Keratinocyte (primary cell): ENCODE results near the gene REXO1.

Experiments used
- EZH2 ChIP-seq: IDR thresholded peaks from one replicate; pipeline ENCODE4 v1.6.1; 2012; ENCODE audit warnings: inconsistent platforms, mild to moderate bottlenecking, low read length, moderate library complexity
- TF ChIP-seq, protein P1 (sequence below), 3 experiments: IDR thresholded peaks in 1 of 3; conservative IDR thresholded peaks in 1 of 3; optimal IDR thresholded peaks in 1 of 3; 2 replicates in 2 of 3; 3 replicates in 1 of 3; pipeline versions ENCODE3 to v1.5.1; 2011; ENCODE audit warnings: low read length in 3 of 3, mild to moderate bottlenecking in 3 of 3, moderate library complexity in 2 of 3, control low read depth in 1 of 3, inconsistent platforms in 1 of 3; ENCODE audit not compliant: insufficient read depth in 2 of 3; ENCODE audit errors: extremely low read depth in 1 of 3

DNA sequence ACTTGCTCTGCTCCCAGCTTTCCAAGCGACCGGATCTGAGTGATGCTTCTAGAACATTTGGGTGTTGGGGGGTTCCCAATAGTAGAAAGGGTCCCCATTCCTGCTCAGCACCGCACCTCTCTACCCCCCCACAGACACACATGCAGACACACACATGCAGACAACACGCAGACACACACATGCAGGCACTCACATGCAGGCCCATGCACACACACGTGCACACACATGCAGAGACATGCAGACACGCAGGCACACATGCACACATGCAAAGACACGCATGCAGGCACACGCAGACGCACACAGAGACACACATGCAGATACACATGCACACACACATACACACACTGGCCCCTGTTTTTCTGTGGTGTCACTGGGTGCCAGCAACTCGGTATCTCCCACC is 71.1 kb downstream of the REXO1 start:
- TF ChIP-seq, protein P1, sequence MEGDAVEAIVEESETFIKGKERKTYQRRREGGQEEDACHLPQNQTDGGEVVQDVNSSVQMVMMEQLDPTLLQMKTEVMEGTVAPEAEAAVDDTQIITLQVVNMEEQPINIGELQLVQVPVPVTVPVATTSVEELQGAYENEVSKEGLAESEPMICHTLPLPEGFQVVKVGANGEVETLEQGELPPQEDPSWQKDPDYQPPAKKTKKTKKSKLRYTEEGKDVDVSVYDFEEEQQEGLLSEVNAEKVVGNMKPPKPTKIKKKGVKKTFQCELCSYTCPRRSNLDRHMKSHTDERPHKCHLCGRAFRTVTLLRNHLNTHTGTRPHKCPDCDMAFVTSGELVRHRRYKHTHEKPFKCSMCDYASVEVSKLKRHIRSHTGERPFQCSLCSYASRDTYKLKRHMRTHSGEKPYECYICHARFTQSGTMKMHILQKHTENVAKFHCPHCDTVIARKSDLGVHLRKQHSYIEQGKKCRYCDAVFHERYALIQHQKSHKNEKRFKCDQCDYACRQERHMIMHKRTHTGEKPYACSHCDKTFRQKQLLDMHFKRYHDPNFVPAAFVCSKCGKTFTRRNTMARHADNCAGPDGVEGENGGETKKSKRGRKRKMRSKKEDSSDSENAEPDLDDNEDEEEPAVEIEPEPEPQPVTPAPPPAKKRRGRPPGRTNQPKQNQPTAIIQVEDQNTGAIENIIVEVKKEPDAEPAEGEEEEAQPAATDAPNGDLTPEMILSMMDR (optimal IDR thresholded peaks at IDR 0.05 in 1 of 3, IDR thresholded peaks at IDR 0.05 in 1 of 3, conservative IDR thresholded peaks at IDR 0.05 in 1 of 3; ENCODE audit: extremely low read depth in 1 of 3, insufficient read depth in 2 of 3, low read length in 3 of 3) = no peak
- TF ChIP-seq EZH2 = no peak
